Smooth muscle cell (in vitro differentiated cells): ENCODE data around the gene HDAC9. TPM values are rescaled to one million over a fixed set of nuclear protein-coding genes. Genes with fewer than 3 reads are reported as not detected.
A peak's percentile ranks its signal among the peaks of the same experiment; 100 is the strongest.

ENCODE experiments used
- DNase-seq: peaks from one replicate; lab custom pipeline; 2025; ENCODE audit not compliant: unreplicated experiment; lab: John Stamatoyannopoulos, UW
- H2AFZ ChIP-seq: fragments of 200-600 bp; sonication (generic); 2 replicates; pipeline ENCODE4 v1.6.0; 2016; ENCODE audit warnings: antibody characterized with exemption, low read depth, mild to moderate bottlenecking
- H3F3A ChIP-seq: fragments of 200-600 bp; sonication (generic); 2 replicates; pipeline ENCODE4 v1.6.0; 2017; ENCODE audit warnings: antibody characterized with exemption, low read depth
- H3K27ac ChIP-seq: fragments of 200-600 bp; sonication (generic); 2 replicates; pipeline ENCODE4 v1.5.1; 2016; ENCODE audit warnings: low read depth, mild to moderate bottlenecking
- H3K27me3 ChIP-seq: fragments of 200-600 bp; sonication (generic); 2 replicates; pipeline ENCODE4 v1.6.1; 2016; ENCODE audit warnings: low read depth, mild to moderate bottlenecking
- H3K36me3 ChIP-seq: fragments of 200-600 bp; sonication (generic); 2 replicates; pipeline ENCODE4 v1.5.1; 2016; ENCODE audit warnings: low read depth
- H3K4me1 ChIP-seq: fragments of 200-600 bp; sonication (generic); 2 replicates; pipeline ENCODE4 v1.5.1; 2016; ENCODE audit warnings: low read depth
- H3K4me2 ChIP-seq: fragments of 200-600 bp; sonication (generic); 2 replicates; pipeline ENCODE4 v1.6.0; 2016; ENCODE audit warnings: mild to moderate bottlenecking
- H3K4me3 ChIP-seq: fragments of 200-600 bp; sonication (generic); 2 replicates; pipeline ENCODE4 v1.5.1; 2016; ENCODE audit warnings: mild to moderate bottlenecking
- H3K79me2 ChIP-seq: fragments of 200-600 bp; sonication (generic); 2 replicates; pipeline ENCODE4 v1.6.0; 2016; ENCODE audit warnings: low read depth, mild to moderate bottlenecking
- H3K9ac ChIP-seq: fragments of 200-600 bp; sonication (generic); 2 replicates; pipeline ENCODE4 v1.6.0; 2016; ENCODE audit warnings: low read depth
- H3K9me3 ChIP-seq: fragments of 200-600 bp; sonication (generic); replicated peaks from 2 replicates; pipeline ENCODE4 v1.5.1; 2016; ENCODE audit warnings: low read depth
- H4K20me1 ChIP-seq: fragments of 200-600 bp; sonication (generic); 2 replicates; pipeline ENCODE4 v1.6.0; 2016; ENCODE audit warnings: low read depth
- CTCF ChIP-seq: fragments of 200-600 bp; sonication (generic); IDR thresholded peaks from 2 replicates; pipeline ENCODE4 v1.5.1; 2017; ENCODE audit warnings: borderline replicate concordance, mild to moderate bottlenecking, antibody characterized with exemption; ENCODE audit not compliant: insufficient read depth, poor library complexity, severe bottlenecking
- WGBS: methylation state at CpG from one replicate; pipeline ENCODE4 v1.1.7; 2016; ENCODE audit warnings: low lambda C conversion rate; 5-methylcytosine and 5-hydroxymethylcytosine counted together
- polyA plus RNA-seq: library from polyadenylated mRNA; unstranded; fragments of >200 nt; fragmentation: Nextera tagmentation; extraction: Ambion mirVana; gene quantifications from 2 replicates; pipeline ENCODE4 v1.2.1, GENCODE V29; 2016
- total RNA-seq: library from RNA; depleted of rRNA; stranded (reverse); fragments of >200 nt; gene quantifications from 2 replicates; pipeline ENCODE4 v1.2.3, GENCODE V29; 2014

Gene HDAC9
- total and polyA plus RNA-seq, 2 experiments from 2014 or later: 2.2 to 7.1 TPM

GRCh38 chr7:18535810-18536415 is 40.4 kb downstream of the HDAC9 start:
- Histone ChIP-seq H4K20me1 (no peaks in the 10 kb centered on the region), H3K27ac (no peak overlapping the region), H3K4me3 (no peak overlapping the region), H3K9me3 (no peaks in the 10 kb centered on the region), H3K79me2 (no peaks in the 10 kb centered on the region), H3K27me3 (no peaks in the 10 kb centered on the region), H3K36me3 (no peaks in the 10 kb centered on the region), H3F3A (no peaks in the 10 kb centered on the region), H2AFZ (no peak overlapping the region), H3K4me2 (peak overlapping the region; percentile 44), H3K9ac (no peak overlapping the region), H3K4me1 (peaks cover 9% of the 10 kb centered on the region)
- DNase-seq: no peak
- 78% methylated on average over 2 of the region's 2 CpGs for WGBS
- TF ChIP-seq CTCF: no peak

- Histone ChIP-seq H3K4me2 (peak overlapping the region; percentile 44), H3K4me1 (peaks cover 9% of the 10 kb centered on the region), H3K27me3 (no peaks in the 10 kb centered on the region), H3K36me3 (no peaks in the 10 kb centered on the region), H3F3A (no peaks in the 10 kb centered on the region), H3K9me3 (no peaks in the 10 kb centered on the region), H3K27ac (no peak overlapping the region), H4K20me1 (no peaks in the 10 kb centered on the region), H3K4me3 (no peak overlapping the region), H2AFZ (no peak overlapping the region), H3K9ac (no peak overlapping the region), H3K79me2 (no peaks in the 10 kb centered on the region)
- no peak for DNase-seq
- TF ChIP-seq CTCF: no peak
- 26% methylated on average over 1 of the region's 1 CpG for WGBS
Observed at GRCh38 chr7:18536486-18536885, 40.9 kb downstream of the HDAC9 start.

- TF ChIP-seq CTCF: no peak
- no peak overlapping the region for H3K4me3 ChIP-seq
- no peaks in the 10 kb centered on the region for H3K79me2 ChIP-seq
- no peak overlapping the region for H3K4me2 ChIP-seq
- no peaks in the 10 kb centered on the region for H3F3A ChIP-seq
- DNase-seq: no peak
- H4K20me1 ChIP-seq: no peaks in the 10 kb centered on the region
- peak overlapping the region; percentile 10 for H2AFZ ChIP-seq
- H3K27me3 ChIP-seq: no peaks in the 10 kb centered on the region
- peaks cover 9% of the 10 kb centered on the region for H3K4me1 ChIP-seq
- H3K9me3 ChIP-seq: no peaks in the 10 kb centered on the region
- H3K36me3 ChIP-seq: no peaks in the 10 kb centered on the region
- H3K27ac ChIP-seq: no peak overlapping the region
- H3K9ac ChIP-seq: no peak overlapping the region
Observed at GRCh38 chr7:18538554-18539250, 43.2 kb downstream of the HDAC9 start.

- 97% methylated on average over 1 of the region's 1 CpG for WGBS
- no peaks in the 10 kb centered on the region for H4K20me1 ChIP-seq
- H3K27ac ChIP-seq: peak overlapping the region; percentile 91
- H3K9me3 ChIP-seq: no peaks in the 10 kb centered on the region
- no peaks in the 10 kb centered on the region for H3K79me2 ChIP-seq
- H3K27me3 ChIP-seq: no peaks in the 10 kb centered on the region
- no peak for DNase-seq
- no peak for TF ChIP-seq CTCF
- no peak overlapping the region for H2AFZ ChIP-seq
- H3K4me3 ChIP-seq: no peak overlapping the region
- no peaks in the 10 kb centered on the region for H3K36me3 ChIP-seq
- H3K4me1 ChIP-seq: peaks cover 9% of the 10 kb centered on the region
- H3K9ac ChIP-seq: no peak overlapping the region
- no peaks in the 10 kb centered on the region for H3F3A ChIP-seq
- peak overlapping the region; percentile 64 for H3K4me2 ChIP-seq
Observed at GRCh38 chr7:18540396-18540795, 44.8 kb downstream of the HDAC9 start.
